ENCODE measurements around the gene GAMT. TPM values are rescaled to one million over a fixed set of nuclear protein-coding genes. Genes with fewer than 3 reads are reported as not detected.
"Not testable (repeated sequence)": the region's sequence is repeated elsewhere in the genome, so short reads cannot be mapped to it uniquely, and the experiment has no call there.

Gene GAMT
- total RNA-seq, 3 donors from 2014 or later, result 16.0 to 25.9 (median 23.1) TPM

GRCh38 chr19:1426736-1427135 is 25.4 kb upstream of the GAMT start:
- H3K4me1 Mint-ChIP-seq (ENCODE audit: low read depth), result no peaks in the 10 kb centered on the region
- DNase-seq (no peak), ATAC-seq (no peak)
- no peaks in the 10 kb centered on the region for H3K27me3 Mint-ChIP-seq (ENCODE audit: low read depth)
- H3K9me3 Mint-ChIP-seq, result no peaks in the 10 kb centered on the region
- H3K4me3 Mint-ChIP-seq, result no peak overlapping the region
- H3K36me3 Mint-ChIP-seq (ENCODE audit: insufficient read depth), result peaks cover 30% of the 10 kb centered on the region

DNA sequence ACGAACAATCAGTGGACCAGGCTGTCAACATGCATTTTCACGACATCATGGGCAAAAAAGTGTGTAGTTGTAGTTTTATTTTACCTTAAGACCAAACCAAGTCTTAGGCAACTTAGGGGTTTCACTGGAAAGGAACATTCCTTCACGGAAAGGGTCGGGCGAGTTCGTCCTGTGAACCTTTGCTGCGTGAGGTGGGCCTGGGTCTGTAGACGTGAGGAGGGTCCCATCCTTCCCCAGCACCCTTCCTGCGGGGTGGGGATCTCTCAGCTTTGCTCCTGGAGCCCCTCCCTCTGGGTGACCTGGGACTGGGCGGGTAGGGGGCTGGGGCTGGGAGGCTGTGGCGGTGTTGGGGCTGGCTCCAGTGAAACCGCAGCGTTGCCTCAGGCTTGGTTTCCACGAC is 24.6 kb upstream of the GAMT start:
- Mint-ChIP-seq H3K36me3 (ENCODE audit: insufficient read depth) (peaks cover 30% of the 10 kb centered on the region), H3K4me1 (ENCODE audit: low read depth) (no peaks in the 10 kb centered on the region), H3K9me3 (no peaks in the 10 kb centered on the region), H3K4me3 (no peak overlapping the region), H3K27me3 (ENCODE audit: low read depth) (no peaks in the 10 kb centered on the region)
- DNase-seq (no peak), ATAC-seq (no peak)

GRCh38 chr19:1425102-1425837 is 23.9 kb upstream of the GAMT start:
- H3K4me3 Mint-ChIP-seq, result no peak overlapping the region
- H3K27me3 Mint-ChIP-seq (ENCODE audit: low read depth), result no peaks in the 10 kb centered on the region
- no peaks in the 10 kb centered on the region for H3K9me3 Mint-ChIP-seq
- no peaks in the 10 kb centered on the region for H3K4me1 Mint-ChIP-seq (ENCODE audit: low read depth)
- no peak for DNase-seq
- peaks cover 32% of the 10 kb centered on the region for H3K36me3 Mint-ChIP-seq (ENCODE audit: insufficient read depth)
- ATAC-seq, result no peak

GRCh38 chr19:1424192-1424955 is 23.0 kb upstream of the GAMT start:
- no peaks in the 10 kb centered on the region for H3K27me3 Mint-ChIP-seq (ENCODE audit: low read depth)
- H3K4me1 Mint-ChIP-seq (ENCODE audit: low read depth), result no peaks in the 10 kb centered on the region
- DNase-seq (no peak), ATAC-seq (no peak)
- no peaks in the 10 kb centered on the region for H3K9me3 Mint-ChIP-seq
- no peak overlapping the region for H3K4me3 Mint-ChIP-seq
- peaks cover 33% of the 10 kb centered on the region for H3K36me3 Mint-ChIP-seq (ENCODE audit: insufficient read depth)

DNA sequence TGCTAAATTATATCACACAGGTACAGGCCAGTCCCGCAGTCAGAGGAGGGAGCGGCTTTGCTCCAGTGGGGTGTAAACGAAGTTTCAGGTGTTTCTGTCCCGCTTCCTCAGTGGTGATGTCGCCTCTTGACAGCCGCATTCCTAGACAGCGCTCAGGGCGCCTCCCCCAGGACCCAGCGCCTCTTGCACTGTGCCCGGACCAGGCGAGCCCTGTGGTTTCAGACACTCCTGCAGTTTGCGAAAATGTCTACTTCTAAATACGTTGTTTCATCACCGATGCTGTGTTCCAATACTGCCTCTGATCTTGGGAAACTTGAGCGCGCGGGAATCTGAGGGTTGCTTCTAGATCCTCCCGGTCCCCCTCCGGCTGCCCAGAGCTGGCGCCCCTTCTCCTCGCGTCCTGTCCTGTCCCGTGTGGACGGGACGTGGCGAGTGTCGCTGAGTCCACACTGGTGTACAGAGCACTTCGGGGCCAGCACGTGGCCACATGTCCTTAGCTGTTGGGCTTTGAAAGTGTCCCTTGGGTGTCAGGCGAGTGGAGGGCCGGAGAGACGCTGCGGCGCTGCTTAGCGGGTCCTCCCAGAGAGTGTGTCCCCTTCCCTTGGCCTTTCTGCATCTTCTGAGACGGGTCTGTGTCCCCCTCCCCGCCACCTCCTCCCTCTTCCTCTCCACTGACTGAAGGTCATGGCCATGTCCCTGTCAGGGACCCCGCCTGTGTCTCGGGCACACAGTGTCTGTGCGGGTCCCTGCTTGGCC is 22.3 kb upstream of the GAMT start:
- Mint-ChIP-seq H3K4me1 (ENCODE audit: low read depth) (no peaks in the 10 kb centered on the region), H3K27me3 (ENCODE audit: low read depth) (no peaks in the 10 kb centered on the region)

DNA sequence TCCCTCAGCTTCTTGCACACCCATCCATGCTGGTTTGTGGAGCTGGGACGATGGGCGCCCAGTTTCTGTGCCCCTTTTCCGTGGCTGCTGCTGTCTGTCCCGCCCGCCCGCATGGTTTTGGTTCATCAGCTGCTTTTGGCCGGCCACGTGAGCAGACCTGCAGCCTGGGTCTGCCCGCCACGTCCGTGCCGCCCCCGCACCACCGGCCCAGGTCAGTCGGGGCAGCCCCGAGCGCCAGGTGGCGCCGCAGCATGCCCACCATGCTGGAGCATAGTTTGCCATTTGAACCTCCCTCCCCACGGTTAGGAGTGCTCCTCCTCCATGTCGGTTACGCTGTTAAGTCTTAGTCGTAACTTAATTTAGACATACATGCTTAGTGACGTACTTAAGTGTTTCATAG is 21.6 kb upstream of the GAMT start:
- H3K36me3 Mint-ChIP-seq (ENCODE audit: insufficient read depth), result peaks cover 41% of the 10 kb centered on the region
- H3K4me3 Mint-ChIP-seq, result no peak overlapping the region
- H3K27me3 Mint-ChIP-seq (ENCODE audit: low read depth), result no peaks in the 10 kb centered on the region
- no peak for DNase-seq
- ATAC-seq, result no peak
- H3K9me3 Mint-ChIP-seq, result no peaks in the 10 kb centered on the region
- peaks cover 2% of the 10 kb centered on the region for H3K4me1 Mint-ChIP-seq (ENCODE audit: low read depth)

More for the DNA sequence above, 22.3 kb upstream of the GAMT start:
- H3K4me3 Mint-ChIP-seq, result no peak overlapping the region
- H3K9me3 Mint-ChIP-seq, result no peaks in the 10 kb centered on the region
- peaks cover 37% of the 10 kb centered on the region for H3K36me3 Mint-ChIP-seq (ENCODE audit: insufficient read depth)
- ATAC-seq (no peak), DNase-seq (no peak)

DNA sequence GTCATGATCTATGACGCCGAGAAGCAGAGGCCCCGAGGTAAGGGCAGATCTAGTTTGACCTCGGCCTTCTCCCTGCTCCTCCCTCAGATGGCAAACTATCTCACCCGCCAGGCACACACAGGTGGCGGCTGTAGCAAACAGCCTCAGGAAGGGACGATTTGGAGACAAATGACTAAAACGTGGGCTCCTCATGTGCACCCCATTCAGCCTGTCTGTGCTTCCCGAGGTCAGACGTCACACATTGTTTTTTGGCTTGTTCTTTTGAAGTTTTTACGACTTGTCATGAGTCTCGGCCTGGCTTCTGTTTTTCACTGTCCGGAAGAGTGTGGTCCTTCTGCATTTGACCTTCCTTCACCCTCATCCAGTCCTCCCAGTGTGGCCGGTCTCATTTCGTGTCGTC is 21.0 kb upstream of the GAMT start:
- no peaks in the 10 kb centered on the region for H3K27me3 Mint-ChIP-seq (ENCODE audit: low read depth)
- H3K4me1 Mint-ChIP-seq (ENCODE audit: low read depth), result peaks cover 5% of the 10 kb centered on the region
- H3K9me3 Mint-ChIP-seq, result no peaks in the 10 kb centered on the region
- no peak for DNase-seq
- H3K4me3 Mint-ChIP-seq, result no peak overlapping the region
- H3K36me3 Mint-ChIP-seq (ENCODE audit: insufficient read depth), result peaks cover 44% of the 10 kb centered on the region
- ATAC-seq, result no peak

DNA sequence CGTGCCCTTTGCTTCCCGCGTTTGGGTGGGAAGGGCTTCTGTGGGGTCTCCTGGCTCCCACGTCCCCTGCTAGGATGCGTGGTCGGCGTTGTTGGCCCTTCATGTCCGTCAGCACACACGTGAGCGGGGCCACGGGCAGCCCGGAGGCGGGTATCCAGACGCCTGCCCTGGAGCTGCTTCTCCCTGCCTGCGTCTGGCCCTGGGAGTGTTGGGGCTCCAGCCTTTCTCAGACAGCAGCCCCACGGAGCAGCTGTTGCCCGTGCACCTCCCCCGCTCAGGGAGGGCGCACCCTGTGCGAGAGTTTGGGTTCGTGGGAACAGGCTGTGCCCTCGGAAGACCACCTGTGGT is 20.6 kb upstream of the GAMT start:
- no peaks in the 10 kb centered on the region for H3K9me3 Mint-ChIP-seq
- peaks cover 45% of the 10 kb centered on the region for H3K36me3 Mint-ChIP-seq (ENCODE audit: insufficient read depth)
- no peaks in the 10 kb centered on the region for H3K27me3 Mint-ChIP-seq (ENCODE audit: low read depth)
- H3K4me1 Mint-ChIP-seq (ENCODE audit: low read depth), result peaks cover 7% of the 10 kb centered on the region
- DNase-seq (no peak), ATAC-seq (no peak)
- H3K4me3 Mint-ChIP-seq, result no peak overlapping the region

DNA sequence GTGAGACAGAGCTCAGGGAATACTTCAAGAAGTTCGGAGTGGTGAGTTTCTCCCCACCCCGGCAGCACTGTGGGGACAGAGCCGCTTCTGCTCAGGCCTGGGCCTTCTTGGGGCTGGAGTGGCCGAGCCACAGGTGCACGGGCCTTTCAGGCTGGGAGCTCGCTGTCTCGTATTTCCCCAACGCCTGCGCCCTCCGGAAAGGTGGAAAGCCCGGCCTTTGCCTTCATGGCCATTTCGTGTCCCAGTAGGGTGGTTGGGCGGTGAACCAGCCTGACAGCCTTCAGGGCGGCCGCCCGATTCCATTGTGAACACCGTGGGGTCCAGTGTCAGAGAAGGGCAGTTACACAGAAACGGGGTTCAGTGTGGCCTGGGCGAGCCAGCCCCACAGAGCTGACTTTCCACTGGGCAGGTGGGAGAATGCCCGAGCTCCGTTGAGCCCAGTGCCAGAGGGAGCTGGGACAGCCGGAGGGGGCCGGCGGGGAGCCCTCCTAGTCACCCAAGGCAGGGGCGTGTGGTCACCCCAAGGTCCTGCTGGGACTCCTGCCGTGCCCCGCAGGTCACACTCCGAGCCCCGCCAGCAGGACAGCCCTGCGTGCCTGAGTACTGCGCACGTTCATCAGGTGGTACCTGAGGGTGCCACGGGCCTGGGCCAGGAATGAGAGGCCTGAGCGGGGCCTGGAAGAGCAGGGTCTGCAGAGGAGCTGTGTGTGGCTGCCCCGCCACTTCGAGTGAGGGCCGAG is 20.0 kb upstream of the GAMT start:
- Mint-ChIP-seq H3K36me3 (ENCODE audit: insufficient read depth) (peaks cover 45% of the 10 kb centered on the region), H3K4me3 (no peak overlapping the region), H3K27me3 (ENCODE audit: low read depth) (no peaks in the 10 kb centered on the region), H3K4me1 (ENCODE audit: low read depth) (peaks cover 11% of the 10 kb centered on the region), H3K9me3 (no peaks in the 10 kb centered on the region)
- ATAC-seq (no peak), DNase-seq (no peak)

- H3K9me3 Mint-ChIP-seq, result no peaks in the 10 kb centered on the region
Observed at GRCh38 chr19:1420590-1420989, 19.2 kb upstream of the GAMT start.

DNA sequence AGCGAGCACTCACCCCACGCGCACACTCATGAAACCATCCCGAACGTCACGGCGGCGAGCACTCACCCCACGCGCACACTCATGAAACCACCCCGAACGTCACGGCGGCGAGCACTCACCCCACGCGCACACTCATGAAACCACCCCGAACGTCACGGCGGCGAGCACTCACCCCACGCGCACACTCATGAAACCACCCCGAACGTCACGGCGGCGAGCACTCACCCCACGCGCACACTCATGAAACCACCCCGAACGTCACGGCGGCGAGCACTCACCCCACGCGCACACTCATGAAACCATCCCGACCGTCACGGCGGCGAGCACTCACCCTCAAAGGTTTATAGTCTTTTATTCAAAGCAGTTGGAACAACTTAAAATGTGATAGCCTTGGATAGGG is 18.7 kb upstream of the GAMT start:
- not testable (repeated sequence) for ATAC-seq; DNase-seq; H3K27me3 Mint-ChIP-seq (ENCODE audit: low read depth); H3K4me3 Mint-ChIP-seq; H3K9me3 Mint-ChIP-seq
- peaks cover 40% of the 10 kb centered on the region for H3K36me3 Mint-ChIP-seq (ENCODE audit: insufficient read depth)
- peaks cover 24% of the 10 kb centered on the region for H3K4me1 Mint-ChIP-seq (ENCODE audit: low read depth)

More at GRCh38 chr19:1420590-1420989, 19.2 kb upstream of the GAMT start:
- DNase-seq (no peak), ATAC-seq (no peak)
- Mint-ChIP-seq H3K4me1 (ENCODE audit: low read depth) (peaks cover 19% of the 10 kb centered on the region), H3K4me3 (no peak overlapping the region), H3K27me3 (ENCODE audit: low read depth) (no peaks in the 10 kb centered on the region), H3K36me3 (ENCODE audit: insufficient read depth) (peaks cover 41% of the 10 kb centered on the region)

DNA sequence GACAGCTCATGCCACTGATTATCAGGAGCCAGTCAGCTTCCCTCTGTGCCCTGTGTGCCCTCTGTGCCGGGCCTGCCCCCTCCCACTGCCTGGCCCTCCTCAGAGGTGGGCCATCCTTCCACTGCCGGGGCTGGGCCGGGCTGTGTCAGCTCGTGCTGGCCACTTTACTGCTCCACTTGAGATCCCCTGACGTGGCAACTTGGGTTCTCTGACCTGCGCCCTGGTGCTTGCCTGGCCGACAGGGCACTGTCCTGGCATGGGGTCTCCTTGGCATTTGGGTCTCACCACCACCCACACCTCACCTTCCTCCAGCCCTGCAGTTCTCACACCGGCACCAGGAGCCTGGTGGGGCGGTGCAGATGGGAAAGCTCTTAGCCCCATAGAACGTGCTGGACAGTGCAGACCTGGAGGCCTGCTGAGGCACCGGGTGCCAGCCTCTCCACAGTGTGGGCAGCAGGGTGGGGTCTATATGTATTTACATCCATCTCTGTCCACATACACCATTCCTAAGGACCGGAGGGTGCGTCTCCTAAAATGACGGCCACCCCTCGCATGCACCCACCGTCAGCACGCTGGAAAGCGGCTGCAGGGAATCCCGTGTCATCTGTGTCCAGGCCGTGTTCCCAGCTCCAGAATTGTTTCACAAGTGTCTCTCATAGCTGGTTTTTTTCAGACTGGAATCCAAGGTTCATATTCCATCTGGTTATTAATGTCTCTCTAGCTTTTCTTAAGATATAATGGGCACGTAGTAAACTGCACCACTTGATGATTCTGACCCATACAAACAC is 17.8 kb upstream of the GAMT start:
- Mint-ChIP-seq H3K36me3 (ENCODE audit: insufficient read depth) (peaks cover 37% of the 10 kb centered on the region), H3K27me3 (ENCODE audit: low read depth) (no peaks in the 10 kb centered on the region), H3K4me1 (ENCODE audit: low read depth) (peaks cover 28% of the 10 kb centered on the region), H3K9me3 (no peaks in the 10 kb centered on the region), H3K4me3 (no peak overlapping the region)
- no peak for ATAC-seq
- no peak for DNase-seq

DNA sequence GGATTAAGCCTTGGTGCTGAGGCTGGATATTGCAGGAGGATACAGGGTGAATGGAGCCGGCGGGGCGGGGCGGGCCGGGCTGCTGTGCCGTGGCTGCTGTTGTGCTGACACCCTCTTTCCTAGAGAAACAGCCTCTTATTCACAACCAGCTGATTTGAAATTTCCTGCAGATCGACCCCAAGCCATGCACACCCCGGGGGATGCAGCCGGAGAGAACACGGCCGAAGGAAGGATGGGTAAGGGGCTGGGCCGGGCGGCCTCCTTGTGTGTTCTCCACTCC is 17.1 kb upstream of the GAMT start:
- no peak for ATAC-seq
- Mint-ChIP-seq H3K36me3 (ENCODE audit: insufficient read depth) (peaks cover 37% of the 10 kb centered on the region), H3K4me1 (ENCODE audit: low read depth) (peaks cover 35% of the 10 kb centered on the region)

More for the DNA sequence above, 17.1 kb upstream of the GAMT start:
- no peaks in the 10 kb centered on the region for H3K27me3 Mint-ChIP-seq (ENCODE audit: low read depth)
- DNase-seq, result no peak
- H3K4me3 Mint-ChIP-seq, result no peak overlapping the region
- H3K9me3 Mint-ChIP-seq, result no peaks in the 10 kb centered on the region

Data from activated T-cell treated with anti-CD3 and anti-CD28 coated beads, Interleukin-2, amount 50 U/mL, for 4 hours (primary cell).